ENCODE data around the gene CLDN15. TPM values are rescaled to one million over a fixed set of nuclear protein-coding genes. Genes with fewer than 3 reads are reported as not detected.

The CLDN15 gene
- total RNA-seq, 2 donors from 2014 or later: 7.4 to 15.4 TPM

GRCh38 chr7:101211501-101211900 lies 26.1 kb downstream of the CLDN15 start:
- ATAC-seq (ENCODE audit: insufficient number of reproducible peaks, low FRiP score, low read depth) (no peak), DNase-seq (ENCODE audit: low spot score) (no peak)
- H3K4me3 ChIP-seq: no peak overlapping the region
- H3K9me3 ChIP-seq: no peaks in the 10 kb centered on the region
- H3K36me3 ChIP-seq: peaks cover 27% of the 10 kb centered on the region
- H3K27ac ChIP-seq: no peak overlapping the region
- TF ChIP-seq, protein P1, sequence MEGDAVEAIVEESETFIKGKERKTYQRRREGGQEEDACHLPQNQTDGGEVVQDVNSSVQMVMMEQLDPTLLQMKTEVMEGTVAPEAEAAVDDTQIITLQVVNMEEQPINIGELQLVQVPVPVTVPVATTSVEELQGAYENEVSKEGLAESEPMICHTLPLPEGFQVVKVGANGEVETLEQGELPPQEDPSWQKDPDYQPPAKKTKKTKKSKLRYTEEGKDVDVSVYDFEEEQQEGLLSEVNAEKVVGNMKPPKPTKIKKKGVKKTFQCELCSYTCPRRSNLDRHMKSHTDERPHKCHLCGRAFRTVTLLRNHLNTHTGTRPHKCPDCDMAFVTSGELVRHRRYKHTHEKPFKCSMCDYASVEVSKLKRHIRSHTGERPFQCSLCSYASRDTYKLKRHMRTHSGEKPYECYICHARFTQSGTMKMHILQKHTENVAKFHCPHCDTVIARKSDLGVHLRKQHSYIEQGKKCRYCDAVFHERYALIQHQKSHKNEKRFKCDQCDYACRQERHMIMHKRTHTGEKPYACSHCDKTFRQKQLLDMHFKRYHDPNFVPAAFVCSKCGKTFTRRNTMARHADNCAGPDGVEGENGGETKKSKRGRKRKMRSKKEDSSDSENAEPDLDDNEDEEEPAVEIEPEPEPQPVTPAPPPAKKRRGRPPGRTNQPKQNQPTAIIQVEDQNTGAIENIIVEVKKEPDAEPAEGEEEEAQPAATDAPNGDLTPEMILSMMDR (IDR thresholded peaks at IDR 0.05): no peak
- H3K27me3 ChIP-seq (replicated peaks; ENCODE audit: insufficient read depth): no peaks in the 10 kb centered on the region
- peaks cover 6 to 12% of the 10 kb centered on the region in 2 donors for H3K4me1 ChIP-seq (ENCODE audit: control insufficient read depth in 1 of 2, low read depth in 2 of 2)

DNA sequence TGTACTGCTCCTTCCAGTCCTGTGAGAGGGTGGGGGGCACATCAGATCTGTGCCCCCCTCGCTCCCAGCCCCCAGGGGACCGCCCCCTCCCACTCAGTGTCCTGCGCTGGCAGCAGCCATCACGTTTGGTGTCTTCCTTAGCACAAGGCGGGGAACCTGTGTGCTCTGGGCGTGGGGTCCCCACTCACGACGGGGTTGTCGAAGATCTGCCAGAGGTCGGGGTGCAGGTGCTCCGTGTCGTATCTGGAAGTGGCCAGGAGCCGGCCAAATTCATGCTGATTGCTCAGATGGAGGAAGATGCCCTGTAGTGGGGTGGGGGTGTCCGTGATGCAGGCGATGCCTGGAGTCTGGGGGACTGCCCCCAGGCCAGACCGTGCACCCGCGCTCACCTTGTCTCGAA lies 27.5 kb downstream of the CLDN15 start:
- no peak for ATAC-seq (ENCODE audit: insufficient number of reproducible peaks, low FRiP score, low read depth)
- no peaks in the 10 kb centered on the region for H3K27me3 ChIP-seq (replicated peaks; ENCODE audit: insufficient read depth)
- TF ChIP-seq, protein P1 (IDR thresholded peaks at IDR 0.05): no peak
- no peak overlapping the region for H3K4me3 ChIP-seq
- DNase-seq (ENCODE audit: low spot score): no peak
- peaks cover 27% of the 10 kb centered on the region for H3K36me3 ChIP-seq
- H3K4me1 ChIP-seq (ENCODE audit: control insufficient read depth in 1 of 2, low read depth in 2 of 2): no peaks in the 10 kb centered on the region
- H3K9me3 ChIP-seq: no peaks in the 10 kb centered on the region
- no peak overlapping the region for H3K27ac ChIP-seq

- Histone ChIP-seq H3K27me3 (replicated peaks; ENCODE audit: insufficient read depth) (no peaks in the 10 kb centered on the region), H3K36me3 (peaks cover 24% of the 10 kb centered on the region), H3K4me1 (ENCODE audit: control insufficient read depth in 1 of 2, low read depth in 2 of 2) (no peaks in the 10 kb centered on the region), H3K27ac (no peak overlapping the region), H3K4me3 (no peak overlapping the region), H3K9me3 (no peaks in the 10 kb centered on the region)
- TF ChIP-seq, protein P1 (IDR thresholded peaks at IDR 0.05): no peak
- ATAC-seq (ENCODE audit: insufficient number of reproducible peaks, low FRiP score, low read depth) (no peak), DNase-seq (ENCODE audit: low spot score) (no peak)
Measured at GRCh38 chr7:101208794-101209193, 28.8 kb downstream of the CLDN15 start.

DNA sequence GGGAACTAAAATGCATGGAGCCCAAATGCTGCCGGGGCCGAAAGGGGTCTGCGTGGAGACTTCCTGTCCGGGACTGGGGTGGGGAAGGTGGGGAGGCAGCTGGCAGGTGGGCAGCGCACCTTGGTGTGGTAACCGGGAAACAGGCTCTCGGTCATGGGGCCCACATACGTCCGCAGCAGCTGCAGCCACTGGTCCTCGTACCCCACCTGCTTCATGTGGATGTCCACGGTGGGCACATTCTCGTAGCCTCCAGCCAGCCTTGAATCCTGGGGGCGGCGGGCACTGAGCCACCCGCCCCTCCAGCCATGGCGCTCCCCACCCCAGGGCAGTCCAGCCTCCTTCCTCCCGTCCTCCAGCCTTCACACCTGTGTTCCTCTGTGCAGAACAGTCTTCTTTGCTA lies 30.1 kb downstream of the CLDN15 start:
- ATAC-seq (ENCODE audit: insufficient number of reproducible peaks, low FRiP score, low read depth) (no peak), DNase-seq (ENCODE audit: low spot score) (no peak)
- Histone ChIP-seq H3K27ac (no peak overlapping the region), H3K9me3 (no peaks in the 10 kb centered on the region), H3K27me3 (replicated peaks; ENCODE audit: insufficient read depth) (peaks cover 3% of the 10 kb centered on the region), H3K4me3 (no peak overlapping the region), H3K4me1 (ENCODE audit: control insufficient read depth in 1 of 2, low read depth in 2 of 2) (no peaks in the 10 kb centered on the region), H3K36me3 (peaks cover 24% of the 10 kb centered on the region)
- TF ChIP-seq, protein P1 (IDR thresholded peaks at IDR 0.05): no peak

DNA sequence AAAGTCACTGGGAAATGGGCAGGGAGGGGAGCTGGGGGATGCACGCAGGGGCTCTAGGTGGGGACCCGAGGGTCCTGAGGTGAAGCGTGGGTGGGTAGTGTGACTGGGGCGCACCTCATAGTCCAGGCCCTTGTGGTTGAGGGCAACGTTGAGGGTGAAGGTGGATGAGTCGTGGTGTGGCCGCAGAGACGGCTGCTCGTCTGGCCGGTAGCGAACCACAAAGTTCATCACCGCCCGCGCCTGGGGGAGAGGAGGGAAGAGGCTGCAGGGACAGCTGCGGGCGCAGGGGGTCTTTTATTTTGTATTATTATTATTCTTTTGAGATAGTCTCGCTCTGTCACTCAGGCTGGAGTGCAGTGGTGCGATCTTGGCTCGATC lies 30.9 kb downstream of the CLDN15 start:
- TF ChIP-seq, protein P1 (IDR thresholded peaks at IDR 0.05): no peak
- no peak for DNase-seq (ENCODE audit: low spot score)
- ATAC-seq (ENCODE audit: insufficient number of reproducible peaks, low FRiP score, low read depth): no peak
- peaks cover 4 to 7% of the 10 kb centered on the region in 2 donors for H3K4me1 ChIP-seq (ENCODE audit: control insufficient read depth in 1 of 2, low read depth in 2 of 2)
- peaks cover 18% of the 10 kb centered on the region for H3K36me3 ChIP-seq
- H3K27me3 ChIP-seq (replicated peaks; ENCODE audit: insufficient read depth): peaks cover 9% of the 10 kb centered on the region
- H3K9me3 ChIP-seq: no peaks in the 10 kb centered on the region
- no peak overlapping the region for H3K4me3 ChIP-seq
- no peak overlapping the region for H3K27ac ChIP-seq
